GM12878 (cell line): ENCODE data around the gene C1orf50. TPM values are rescaled to one million over a fixed set of nuclear protein-coding genes. Genes with fewer than 3 reads are reported as not detected.

Source experiments
- ATAC-seq: fragments of 200-7000 bp; cut with Tn5 transposase; 3 replicates; pipeline ENCODE4 v1.9.1; 2020; ENCODE audit warnings: mild to moderate bottlenecking, moderate library complexity
- BruUV-seq: library from RNA; stranded (reverse); fragments of 400-500 nt; replicated peaks from 2 replicates; lab custom pipeline; 2021; lab: Mats Ljungman, UMichigan
- CTCF ChIA-PET: fragments of 300-600 bp; sonication (Branson Sonifier 250); formaldehyde crosslinking; extraction: SDS; loops from one replicate; lab custom pipeline; 2021; ENCODE audit warnings: inconsistent platforms; lab: Yijun Ruan, JAX
- POLR2A ChIA-PET: fragments of 350-600 bp; formaldehyde crosslinking; extraction: SDS; loops from one replicate; lab custom pipeline; 2021; ENCODE audit warnings: inconsistent platforms; lab: Charles Lee
- RAD21 ChIA-PET: fragments of 300-600 bp; sonication (Branson Sonifier 250); formaldehyde crosslinking; loops from one replicate; lab custom pipeline; 2023; ENCODE audit warnings: antibody characterized with exemption; ENCODE audit not compliant: unreplicated experiment; lab: Charles Lee
- SMC1A ChIA-PET: fragments of 300-600 bp; sonication (Branson Sonifier 250); formaldehyde crosslinking; loops from one replicate; lab custom pipeline; 2023; ENCODE audit not compliant: unreplicated experiment, uncharacterized antibody; lab: Charles Lee
- DNase-seq: peaks from one replicate; pipeline ENCODE4 v3.0.0-alpha.2; 2011; ENCODE audit warnings: low read depth, low spot score
- FAIRE-seq: peaks from 3 replicates; lab custom pipeline; 2011; peaks lifted over from hg19 to GRCh38; lab: Jason Lieb, UNC
- H2AFZ ChIP-seq: 2 replicates; pipeline ENCODE4 v1.6.0; 2011; ENCODE audit warnings: low read depth, low read length, control low read depth; ENCODE audit not compliant: control insufficient read depth
- H3K27ac ChIP-seq: 2 replicates; pipeline ENCODE4 v1.5.1; 2011; ENCODE audit warnings: control low read depth; ENCODE audit not compliant: control insufficient read depth, insufficient read depth
- H3K27me3 ChIP-seq, 2 experiments: replicated peaks in 1 of 2; 2 replicates each; pipeline versions ENCODE4 v1.6.0 to v1.6.1; 2011; ENCODE audit warnings: low read length in 1 of 2; ENCODE audit not compliant: control insufficient read depth in 2 of 2, insufficient read depth in 2 of 2
- H3K36me3 ChIP-seq, 2 experiments: 2 replicates each; pipeline ENCODE4 v1.5.1; 2011; ENCODE audit warnings: low read length in 1 of 2; ENCODE audit not compliant: control insufficient read depth in 2 of 2, insufficient read depth in 2 of 2
- H3K4me1 ChIP-seq: 2 replicates; pipeline ENCODE4 v1.6.1; 2011; ENCODE audit warnings: mild to moderate bottlenecking, low read length, moderate library complexity, mixed read lengths; ENCODE audit not compliant: control insufficient read depth, insufficient read depth
- H3K4me2 ChIP-seq: 2 replicates; pipeline ENCODE4 v1.6.0; 2011; ENCODE audit warnings: control low read depth; ENCODE audit not compliant: control insufficient read depth, insufficient read depth
- H3K4me3 ChIP-seq: fragments of 200-600 bp; sonication (generic); 2 replicates; pipeline ENCODE4 v1.5.1; 2016
- H3K79me2 ChIP-seq: 2 replicates; pipeline ENCODE4 v1.6.0; 2011; ENCODE audit warnings: low read length; ENCODE audit not compliant: control insufficient read depth, insufficient read depth
- H3K9ac ChIP-seq: 2 replicates; pipeline ENCODE4 v1.8.0; 2011; ENCODE audit warnings: low read length, control low read depth, mixed read lengths; ENCODE audit not compliant: control insufficient read depth, insufficient read depth
- H3K9me3 ChIP-seq: replicated peaks from 3 replicates; pipeline ENCODE4 v1.5.1; 2011; ENCODE audit warnings: mild to moderate bottlenecking, low read length; ENCODE audit not compliant: control insufficient read depth, insufficient read depth
- H4K20me1 ChIP-seq: 2 replicates; pipeline ENCODE4 v1.6.0; 2011; ENCODE audit not compliant: control insufficient read depth, insufficient read depth
- BHLHE40 ChIP-seq, 2 experiments: fragments of 450-650 bp in 1 of 2; IDR thresholded peaks; 2 replicates each; pipeline ENCODE4 v1.6.1; 2011 to 2017; ENCODE audit warnings: low read depth in 2 of 2, borderline replicate concordance in 1 of 2, improper control_type of control experiment in 1 of 2, low read length in 1 of 2, mild to moderate bottlenecking in 1 of 2
- IRF4 ChIP-seq: IDR thresholded peaks from 2 replicates; pipeline ENCODE4 v1.6.1; 2011; ENCODE audit warnings: low read depth, low read length
- MYB ChIP-seq: fragments of 150-350 bp; IDR thresholded peaks from 2 replicates; pipeline ENCODE4 v1.6.1; 2014; ENCODE audit warnings: mild to moderate bottlenecking, low read depth, low read length, borderline replicate concordance
- NFXL1 ChIP-seq: fragments of 450-650 bp; IDR thresholded peaks from 2 replicates; pipeline ENCODE4 v1.6.1; 2017; ENCODE audit warnings: antibody characterized with exemption, mild to moderate bottlenecking, borderline replicate concordance
- NR2C1 ChIP-seq: fragments of 450-650 bp; IDR thresholded peaks from 2 replicates; pipeline ENCODE4 v1.6.1; 2017; ENCODE audit warnings: antibody characterized with exemption, mild to moderate bottlenecking, moderate library complexity
- WGBS: methylation state at CpG from one replicate; pipeline ENCODE4 v1.1.6; 2016; ENCODE audit warnings: low lambda C conversion rate; ENCODE audit not compliant: insufficient replicate concordance, insufficient coverage; ENCODE audit errors: missing lambda C conversion rate; 5-methylcytosine and 5-hydroxymethylcytosine counted together
- in situ Hi-C: fragments of 300-500 bp; cut with MboI; formaldehyde crosslinking; loops from 9 replicates; pipeline ENCODE4 v1.14.3; 2018; ENCODE audit warnings: mixed read lengths
- intact Hi-C: fragments of 100-400 bp; cut with micrococcal nuclease; formaldehyde crosslinking; loops from one replicate; pipeline ENCODE4 v1.14.2; 2022; ENCODE audit not compliant: unreplicated experiment
- polyA plus RNA-seq, 11 experiments: library from polyadenylated mRNA; depleted of rRNA in 4 of 11; unstranded in 6 of 11; stranded (reverse) in 5 of 11; fragments of >200 nt; fragmentation: Nextera tagmentation in 4 of 11; fragmentation: Illumina TruSeq in 1 of 11; extraction: Ambion mirVana in 4 of 11; extraction: Trizol in 1 of 11; gene quantifications; 1 replicate in 1 of 11; 2 replicates in 10 of 11; pipeline versions ENCODE4 v1.2.1 to v1.2.3, GENCODE V29; 2011 to 2016; ENCODE audit warnings: inconsistent platforms in 2 of 11, missing spikeins in 2 of 11, low read depth in 1 of 11
- total RNA-seq, 4 experiments: library from RNA; depleted of rRNA in 3 of 4; stranded (reverse); fragments of >200 nt in 3 of 4; fragmentation: Illumina TruSeq in 1 of 4; extraction: Trizol in 1 of 4; gene quantifications; 2 replicates each; pipeline versions ENCODE4 v1.2.1 to v1.2.3, GENCODE V29; 2013 to 2021

The C1orf50 gene
- total and polyA plus RNA-seq, 10 of the 15 experiments (the other 5 are each of a cell fraction or from before 2014, with no cell fraction given) = 1.2 to 10.7 (median 6.7) TPM

- WGBS = 97% methylated on average over 6 of the region's 6 CpGs
- peaks cover 9 to 20% of the 10 kb centered on the region in 2 experiments; a peak in 3 of 4 replicates for H3K36me3 ChIP-seq
These were observed 14.8 kb upstream of the C1orf50 start for GRCh38 chr1:42752284-42752683.

GRCh38 chr1:42753070-42753469 is 14.0 kb upstream of the C1orf50 start:
- ChIA-PET POLR2A (interaction anchor here (1.4 kb wide), 1 partner anchor 13 kb away, joined by 4 read pairs; no protein-coding TSS in a partner anchor), SMC1A (no interaction called here), CTCF (interaction anchor here (0.5 to 1.6 kb wide), 6 partner anchors 9 to 580 kb away, joined by 3 to 5 read pairs (median 3); partner anchors contain the start of genes C1orf50 and P3H1), RAD21 (interaction anchor here (0.8 to 1.3 kb wide), 2 partner anchors 175 to 320 kb away, joined by 3 to 4 read pairs; no protein-coding TSS in a partner anchor)
- 96% methylated on average over 1 of the region's 1 CpG for WGBS
- H3K9ac ChIP-seq = no peak overlapping the region
- no peaks in the 10 kb centered on the region for H3K27me3 ChIP-seq
- FAIRE-seq (no peak), DNase-seq (no peak), ATAC-seq (no peak)
- H3K9me3 ChIP-seq = no peaks in the 10 kb centered on the region
- H3K4me1 ChIP-seq = no peaks in the 10 kb centered on the region
- H3K4me2 ChIP-seq = no peak overlapping the region
- H3K4me3 ChIP-seq = no peak overlapping the region
- TF ChIP-seq NR2C1 (no peak), NFXL1 (no peak), MYB (no peak), BHLHE40 (IDR thresholded peaks at IDR 0.05; ENCODE audit: borderline replicate concordance in 1 of 2, low read depth in 2 of 2, low read length in 1 of 2) (no peak)
- intact Hi-C loops = no loop called here
- no peak overlapping the region for H2AFZ ChIP-seq
- H3K27ac ChIP-seq = no peak overlapping the region
- H3K79me2 ChIP-seq = no peaks in the 10 kb centered on the region
- in situ Hi-C loops = no loop called here
- no peaks in the 10 kb centered on the region for H4K20me1 ChIP-seq
- H3K36me3 ChIP-seq = peaks cover 13 to 22% of the 10 kb centered on the region in 2 experiments; a peak in 3 of 4 replicates
- BruUV-seq = no TSS peak

More at GRCh38 chr1:42752284-42752683, 14.8 kb upstream of the C1orf50 start:
- FAIRE-seq (no peak), ATAC-seq (no peak), DNase-seq (no peak)
- H3K27me3 ChIP-seq = no peaks in the 10 kb centered on the region
- no peak overlapping the region for H3K27ac ChIP-seq
- no peak overlapping the region for H2AFZ ChIP-seq
- H3K9ac ChIP-seq = no peak overlapping the region
- ChIA-PET CTCF (interaction anchor here (0.6 to 1.6 kb wide), 6 partner anchors 10 to 579 kb away, joined by 3 to 5 read pairs (median 3); partner anchors contain the start of genes C1orf50 and P3H1), RAD21 (interaction anchor here (0.8 to 1.3 kb wide), 2 partner anchors 174 to 321 kb away, joined by 3 to 4 read pairs; no protein-coding TSS in a partner anchor), POLR2A (interaction anchor here (1.4 kb wide), 1 partner anchor 14 kb away, joined by 4 read pairs; no protein-coding TSS in a partner anchor), SMC1A (no interaction called here)
- intact Hi-C loops (no loop called here), in situ Hi-C loops (no loop called here)
- no peak overlapping the region for H3K4me3 ChIP-seq
- no peaks in the 10 kb centered on the region for H4K20me1 ChIP-seq
- no peak for TF ChIP-seq IRF4
- no peaks in the 10 kb centered on the region for H3K79me2 ChIP-seq
- no TSS peak for BruUV-seq
- no peak overlapping the region for H3K4me2 ChIP-seq
- no peaks in the 10 kb centered on the region for H3K4me1 ChIP-seq
- H3K9me3 ChIP-seq = no peaks in the 10 kb centered on the region
